Hepatocyte (in vitro differentiated cells): Measurements from ENCODE around the gene KCTD6. TPM values are rescaled to one million over a fixed set of nuclear protein-coding genes. Genes with fewer than 3 reads are reported as not detected.

Experiments used
- DNase-seq: peaks from one replicate; pipeline ENCODE4 v3.0.0-alpha.2; 2016; ENCODE audit warnings: low spot score
- H2AFZ ChIP-seq: fragments of 200-600 bp; sonication (generic); 2 replicates; pipeline ENCODE4 v1.6.0; 2016; ENCODE audit warnings: antibody characterized with exemption, mild to moderate bottlenecking
- H3K27ac ChIP-seq: fragments of 200-600 bp; sonication (generic); 2 replicates; pipeline ENCODE4 v1.5.1; 2016; ENCODE audit warnings: mild to moderate bottlenecking
- H3K27me3 ChIP-seq: fragments of 200-600 bp; sonication (generic); 2 replicates; pipeline ENCODE4 v1.6.1; 2016
- H3K36me3 ChIP-seq: fragments of 200-600 bp; sonication (generic); replicated peaks from 2 replicates; pipeline ENCODE4 v1.5.1; 2016; ENCODE audit warnings: low read depth; ENCODE audit not compliant: insufficient read depth
- H3K4me1 ChIP-seq: fragments of 200-600 bp; sonication (generic); 2 replicates; pipeline ENCODE4 v1.5.1; 2016; ENCODE audit warnings: mild to moderate bottlenecking, moderate library complexity; ENCODE audit not compliant: insufficient read depth
- H3K4me2 ChIP-seq: fragments of 200-600 bp; sonication (generic); 2 replicates; pipeline ENCODE4 v1.6.0; 2016
- H3K4me3 ChIP-seq: fragments of 200-600 bp; sonication (generic); 2 replicates; pipeline ENCODE4 v1.5.1; 2016; ENCODE audit warnings: mild to moderate bottlenecking
- H3K79me2 ChIP-seq: fragments of 200-600 bp; sonication (generic); 2 replicates; pipeline ENCODE4 v1.6.0; 2017; ENCODE audit warnings: mild to moderate bottlenecking
- H3K9me2 ChIP-seq: fragments of 200-600 bp; sonication (generic); replicated peaks from 2 replicates; pipeline ENCODE4 v1.6.0; 2017; ENCODE audit warnings: mild to moderate bottlenecking; ENCODE audit not compliant: insufficient read depth
- H3K9me3 ChIP-seq: fragments of 200-600 bp; sonication (generic); 2 replicates; pipeline ENCODE4 v1.5.1; 2016; ENCODE audit warnings: low read depth, mild to moderate bottlenecking
- H4K20me1 ChIP-seq: fragments of 200-600 bp; sonication (generic); 2 replicates; pipeline ENCODE4 v1.6.0; 2016; ENCODE audit warnings: mild to moderate bottlenecking; ENCODE audit not compliant: insufficient read depth, poor library complexity, severe bottlenecking
- CTCF ChIP-seq: fragments of 200-600 bp; sonication (generic); IDR thresholded peaks from 2 replicates; pipeline ENCODE4 v1.5.1; 2016; ENCODE audit warnings: antibody characterized with exemption, mild to moderate bottlenecking; ENCODE audit not compliant: poor library complexity
- EZH2 ChIP-seq: fragments of 200-600 bp; sonication (generic); IDR thresholded peaks from 2 replicates; pipeline ENCODE4 v1.6.1; 2016; ENCODE audit warnings: antibody characterized with exemption, mild to moderate bottlenecking, borderline replicate concordance
- EZH2phosphoT487 ChIP-seq: fragments of 200-600 bp; sonication (generic); IDR thresholded peaks from one replicate; pipeline ENCODE4 v1.6.1; 2018; ENCODE audit warnings: antibody characterized with exemption, mild to moderate bottlenecking, low read depth, moderate library complexity; ENCODE audit not compliant: unreplicated experiment, severe bottlenecking
- WGBS: methylation state at CpG from one replicate; pipeline ENCODE4 v1.1.6; 2016; ENCODE audit warnings: low lambda C conversion rate; ENCODE audit errors: missing lambda C conversion rate; 5-methylcytosine and 5-hydroxymethylcytosine counted together
- polyA plus RNA-seq: library from polyadenylated mRNA; unstranded; fragments of >200 nt; fragmentation: Nextera tagmentation; extraction: Ambion mirVana; gene quantifications from 2 replicates; pipeline ENCODE4 v1.2.1, GENCODE V29; 2016
- total RNA-seq: library from RNA; depleted of rRNA; stranded (reverse); fragments of >200 nt; gene quantifications from 2 replicates; pipeline ENCODE4 v1.2.3, GENCODE V29; 2014

KCTD6 gene
- total and polyA plus RNA-seq, 2 experiments from 2014 or later, result 13.8 to 18.9 TPM

GRCh38 chr3:58539626-58540025 is 47.7 kb downstream of the KCTD6 start:
- H3K4me2 ChIP-seq, result no peak overlapping the region
- H3K27ac ChIP-seq, result no peak overlapping the region
- no peak for DNase-seq
- H3K36me3 ChIP-seq, result no peaks in the 10 kb centered on the region
- no peaks in the 10 kb centered on the region for H4K20me1 ChIP-seq
- TF ChIP-seq EZH2phosphoT487, result no peak
- no peak for TF ChIP-seq EZH2
- TF ChIP-seq CTCF, result no peak
- H3K79me2 ChIP-seq, result no peaks in the 10 kb centered on the region
- H3K27me3 ChIP-seq, result no peaks in the 10 kb centered on the region
- H2AFZ ChIP-seq, result no peak overlapping the region
- no peak overlapping the region for H3K4me3 ChIP-seq
- 83% methylated on average over 10 of the region's 10 CpGs for WGBS
- no peaks in the 10 kb centered on the region for H3K9me3 ChIP-seq
- no peaks in the 10 kb centered on the region for H3K9me2 ChIP-seq
- peaks cover 31% of the 10 kb centered on the region for H3K4me1 ChIP-seq

GRCh38 chr3:58540176-58540858 is 48.4 kb downstream of the KCTD6 start:
- H3K9me2 ChIP-seq, result no peaks in the 10 kb centered on the region
- no peak overlapping the region for H3K27ac ChIP-seq
- H3K4me1 ChIP-seq, result peaks cover 29% of the 10 kb centered on the region
- TF ChIP-seq EZH2phosphoT487 (no peak), CTCF (no peak), EZH2 (no peak)
- no peaks in the 10 kb centered on the region for H3K27me3 ChIP-seq
- no peak for DNase-seq
- no peak overlapping the region for H2AFZ ChIP-seq
- H3K36me3 ChIP-seq, result no peaks in the 10 kb centered on the region
- H3K4me3 ChIP-seq, result no peak overlapping the region
- 87% methylated on average over 8 of the region's 8 CpGs for WGBS
- H3K4me2 ChIP-seq, result no peak overlapping the region
- H3K79me2 ChIP-seq, result no peaks in the 10 kb centered on the region
- H3K9me3 ChIP-seq, result no peaks in the 10 kb centered on the region
- H4K20me1 ChIP-seq, result no peaks in the 10 kb centered on the region

- Histone ChIP-seq H3K36me3 (no peaks in the 10 kb centered on the region), H3K79me2 (no peaks in the 10 kb centered on the region), H4K20me1 (no peaks in the 10 kb centered on the region), H3K27ac (no peak overlapping the region), H3K4me1 (no peaks in the 10 kb centered on the region), H3K9me2 (no peaks in the 10 kb centered on the region), H2AFZ (no peak overlapping the region), H3K4me2 (no peak overlapping the region), H3K9me3 (no peaks in the 10 kb centered on the region), H3K4me3 (no peak overlapping the region), H3K27me3 (no peaks in the 10 kb centered on the region)
- DNase-seq, result no peak
- TF ChIP-seq EZH2 (no peak), CTCF (no peak), EZH2phosphoT487 (no peak)
- WGBS, result 99% methylated on average over 3 of the region's 3 CpGs
These were observed 52.6 kb downstream of the KCTD6 start for GRCh38 chr3:58544541-58544940.
